SK-N-SH (cell line): ENCODE data around the gene LRP1.

Source experiments
- EZH2phosphoT487 ChIP-seq: fragments of 200-600 bp; sonication (generic); IDR thresholded peaks from 2 replicates; pipeline ENCODE4 v1.6.1; 2017; ENCODE audit warnings: low read depth, mixed run types, mild to moderate bottlenecking, antibody characterized with exemption, moderate library complexity, borderline replicate concordance
- NFIC ChIP-seq: IDR thresholded peaks from 2 replicates; pipeline ENCODE4 v1.4.0; 2012; ENCODE audit warnings: borderline replicate concordance
- NRF1 ChIP-seq: IDR thresholded peaks from 2 replicates; pipeline ENCODE4 v1.6.1; 2012; ENCODE audit warnings: low read depth, mild to moderate bottlenecking, low read length
- RFX5 ChIP-seq: IDR thresholded peaks from 2 replicates; pipeline ENCODE4 v1.6.1; 2012; ENCODE audit warnings: mild to moderate bottlenecking, improper control_type of control experiment, low read length
- TAF1 ChIP-seq: IDR thresholded peaks from 2 replicates; pipeline ENCODE4 v1.6.1; 2012; ENCODE audit warnings: low read depth, mild to moderate bottlenecking, low read length, moderate library complexity, borderline replicate concordance
- TF ChIP-seq, protein P1 (sequence below): fragments of 200-600 bp; sonication (generic); IDR thresholded peaks from 2 replicates; pipeline ENCODE4 v1.6.1; 2017; ENCODE audit warnings: antibody characterized with exemption, mild to moderate bottlenecking, moderate library complexity
- TF ChIP-seq, protein P2 (sequence below): fragments of 150-350 bp; IDR thresholded peaks from 2 replicates; pipeline ENCODE4 v1.6.1; 2017; ENCODE audit warnings: antibody characterized with exemption, low read length, low read depth, borderline replicate concordance

DNA sequence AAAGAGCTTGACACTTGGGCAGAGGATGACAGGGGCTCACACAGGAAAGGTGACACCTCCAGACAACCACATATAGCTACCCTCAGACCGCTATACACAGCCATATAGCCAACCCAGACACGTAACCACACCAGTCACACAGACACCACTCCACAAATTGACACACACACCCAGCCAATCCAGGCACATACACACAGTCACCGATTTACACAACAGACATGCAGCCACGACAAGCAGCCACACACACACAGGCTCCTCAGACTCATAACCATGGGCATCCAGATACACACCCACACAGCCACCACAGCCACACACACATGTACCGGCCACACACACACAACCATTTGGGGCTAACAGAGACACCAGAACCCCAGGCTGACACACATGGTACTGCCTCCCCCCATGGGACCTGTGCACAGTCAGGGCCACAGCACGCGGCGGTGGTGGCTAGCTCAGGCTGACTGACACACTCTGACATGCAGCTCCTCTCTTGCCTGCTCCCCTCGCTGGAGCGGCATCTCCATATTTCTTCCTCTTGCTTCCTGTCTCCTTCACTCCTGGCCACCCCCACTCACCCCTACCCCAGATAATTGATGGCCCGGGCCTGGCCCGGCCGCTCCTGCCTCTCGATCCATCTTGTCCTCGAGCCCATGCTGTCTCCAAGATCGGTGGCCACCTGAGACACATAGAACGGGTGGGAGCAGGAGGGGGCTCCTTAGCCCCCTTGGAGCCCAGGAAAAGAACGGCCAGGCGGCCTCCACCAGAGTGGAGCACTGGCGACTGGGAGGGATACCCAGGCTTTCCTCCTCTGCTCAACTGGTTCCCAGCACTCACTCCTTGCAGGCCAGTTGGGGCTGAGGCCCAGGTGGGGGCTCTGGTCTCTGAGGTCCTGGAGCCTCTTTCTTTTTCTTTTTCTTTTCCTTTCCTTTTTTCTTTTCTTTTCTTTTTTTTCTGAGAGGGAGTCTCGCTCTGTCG lies 95.2 kb downstream of the LRP1 start:
- TF ChIP-seq, protein P1, sequence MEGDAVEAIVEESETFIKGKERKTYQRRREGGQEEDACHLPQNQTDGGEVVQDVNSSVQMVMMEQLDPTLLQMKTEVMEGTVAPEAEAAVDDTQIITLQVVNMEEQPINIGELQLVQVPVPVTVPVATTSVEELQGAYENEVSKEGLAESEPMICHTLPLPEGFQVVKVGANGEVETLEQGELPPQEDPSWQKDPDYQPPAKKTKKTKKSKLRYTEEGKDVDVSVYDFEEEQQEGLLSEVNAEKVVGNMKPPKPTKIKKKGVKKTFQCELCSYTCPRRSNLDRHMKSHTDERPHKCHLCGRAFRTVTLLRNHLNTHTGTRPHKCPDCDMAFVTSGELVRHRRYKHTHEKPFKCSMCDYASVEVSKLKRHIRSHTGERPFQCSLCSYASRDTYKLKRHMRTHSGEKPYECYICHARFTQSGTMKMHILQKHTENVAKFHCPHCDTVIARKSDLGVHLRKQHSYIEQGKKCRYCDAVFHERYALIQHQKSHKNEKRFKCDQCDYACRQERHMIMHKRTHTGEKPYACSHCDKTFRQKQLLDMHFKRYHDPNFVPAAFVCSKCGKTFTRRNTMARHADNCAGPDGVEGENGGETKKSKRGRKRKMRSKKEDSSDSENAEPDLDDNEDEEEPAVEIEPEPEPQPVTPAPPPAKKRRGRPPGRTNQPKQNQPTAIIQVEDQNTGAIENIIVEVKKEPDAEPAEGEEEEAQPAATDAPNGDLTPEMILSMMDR: no peak
- TF ChIP-seq, protein P2, sequence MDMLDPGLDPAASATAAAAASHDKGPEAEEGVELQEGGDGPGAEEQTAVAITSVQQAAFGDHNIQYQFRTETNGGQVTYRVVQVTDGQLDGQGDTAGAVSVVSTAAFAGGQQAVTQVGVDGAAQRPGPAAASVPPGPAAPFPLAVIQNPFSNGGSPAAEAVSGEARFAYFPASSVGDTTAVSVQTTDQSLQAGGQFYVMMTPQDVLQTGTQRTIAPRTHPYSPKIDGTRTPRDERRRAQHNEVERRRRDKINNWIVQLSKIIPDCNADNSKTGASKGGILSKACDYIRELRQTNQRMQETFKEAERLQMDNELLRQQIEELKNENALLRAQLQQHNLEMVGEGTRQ: no peak
- TF ChIP-seq NRF1 (no peak), RFX5 (no peak), NFIC (no peak), EZH2phosphoT487 (no peak), TAF1 (no peak)
